Measurements from ENCODE around the gene PLBD1.

GRCh38 chr12:14576896-14577295 lies 9.2 kb upstream of the PLBD1 start:
- TF ChIP-seq CTCF (IDR thresholded peaks at IDR 0.05), result no peak
- TF ChIP-seq ZFX (IDR thresholded peaks at IDR 0.05; ENCODE audit: borderline replicate concordance), result no peak
